ENCODE data around the gene TTC28.
"Not testable (repeated sequence)": the region's sequence is repeated elsewhere in the genome, so short reads cannot be mapped to it uniquely, and the experiment has no call there.

Gene TTC28

DNA sequence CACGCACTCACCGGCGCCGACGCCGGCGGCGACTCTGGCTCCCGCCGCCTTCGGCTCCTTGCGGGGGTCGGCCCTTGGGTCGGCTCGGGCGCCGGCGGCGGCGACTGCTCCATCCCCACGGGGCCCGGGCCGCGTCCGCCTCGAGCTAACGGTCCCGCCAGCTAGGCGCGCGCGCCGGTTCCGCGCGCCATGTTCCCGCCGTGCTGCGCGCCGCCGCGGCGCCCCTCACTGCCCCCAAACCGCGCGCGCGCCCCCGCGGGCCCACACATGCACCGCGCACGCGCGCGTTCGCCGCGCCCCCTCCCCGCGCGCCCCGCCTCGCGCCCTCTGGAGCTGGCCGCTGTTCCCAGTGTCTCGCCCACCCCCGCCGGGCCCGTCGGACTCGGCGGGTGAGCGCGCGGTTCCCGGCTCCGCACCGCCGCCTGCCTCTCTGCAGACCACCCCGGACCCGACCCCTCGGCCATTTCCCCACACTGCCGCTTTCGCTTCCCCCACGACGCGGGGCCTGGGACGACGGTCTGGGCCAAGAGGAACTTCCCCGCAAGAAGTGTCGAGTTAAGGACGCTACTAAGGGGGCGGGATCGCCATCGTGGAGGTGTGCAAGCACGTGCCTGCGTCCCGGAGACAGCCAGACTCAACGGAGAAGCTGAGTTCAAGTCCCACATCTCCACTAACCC lies at the start of gene TTC28:
Gene TTC28, minus strand, starts transcription at position 230 of the 677 bp plus-strand sequence. Its CDS starts 117 bp downstream, at position 113.
- DNase-seq (ENCODE audit: insufficient read length, low spot score) = peak; percentile 30
- FAIRE-seq = not testable (repeated sequence)

DNA sequence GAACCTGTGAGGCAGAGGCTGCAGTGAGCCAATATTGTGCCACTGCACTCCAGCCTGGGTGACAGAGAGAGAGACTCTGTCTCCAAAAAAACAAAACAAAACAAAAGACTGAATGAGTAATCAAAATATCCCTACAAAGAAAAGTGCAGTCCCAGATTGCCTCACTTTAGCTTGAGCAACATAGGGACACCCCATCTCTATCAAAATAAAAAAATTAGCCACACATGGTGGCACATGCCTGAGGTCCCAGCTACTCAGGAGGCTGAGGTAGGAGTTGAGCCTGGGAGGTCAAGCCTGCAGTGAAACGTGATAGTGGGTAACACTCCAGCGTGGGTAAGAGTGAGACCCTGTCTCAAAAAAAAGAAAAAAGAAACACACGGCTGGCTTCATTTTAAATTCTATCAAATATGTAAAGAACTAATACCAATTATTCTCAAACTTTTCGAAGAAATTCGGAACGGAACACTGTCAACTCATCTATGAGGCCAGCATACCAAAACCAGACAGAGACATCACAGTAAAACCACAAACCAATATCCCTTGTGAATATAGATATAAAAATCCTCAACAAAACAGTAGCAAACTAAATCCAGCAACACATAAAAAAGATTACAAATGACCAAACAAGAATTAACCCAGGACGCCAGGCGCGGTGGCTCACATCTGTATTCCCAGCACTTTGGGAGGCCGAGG lies 49.1 kb upstream of the TTC28 start:
- DNase-seq (ENCODE audit: insufficient read length, low spot score) (no peak), FAIRE-seq (no peak)

DNA sequence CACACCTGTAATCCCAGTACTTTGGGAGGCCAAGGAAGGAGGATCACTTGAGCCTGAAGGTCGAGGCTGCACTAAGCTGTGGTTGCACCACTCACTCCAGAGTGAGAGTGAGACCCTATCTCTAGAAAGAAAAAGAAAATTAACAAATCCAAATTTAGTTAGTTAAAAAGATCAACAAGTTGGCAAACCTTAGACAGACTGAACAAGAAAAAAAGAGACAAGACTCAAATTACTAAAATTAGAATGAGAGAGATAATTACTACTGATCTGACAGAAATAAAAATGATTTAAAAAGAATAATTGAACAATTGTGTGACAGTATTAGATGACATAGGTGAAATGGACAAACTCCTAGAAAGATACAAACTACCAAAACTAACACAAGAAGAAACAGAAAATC lies 48.4 kb upstream of the TTC28 start:
- no peak for FAIRE-seq
- DNase-seq (ENCODE audit: insufficient read length, low spot score) = no peak

DNA sequence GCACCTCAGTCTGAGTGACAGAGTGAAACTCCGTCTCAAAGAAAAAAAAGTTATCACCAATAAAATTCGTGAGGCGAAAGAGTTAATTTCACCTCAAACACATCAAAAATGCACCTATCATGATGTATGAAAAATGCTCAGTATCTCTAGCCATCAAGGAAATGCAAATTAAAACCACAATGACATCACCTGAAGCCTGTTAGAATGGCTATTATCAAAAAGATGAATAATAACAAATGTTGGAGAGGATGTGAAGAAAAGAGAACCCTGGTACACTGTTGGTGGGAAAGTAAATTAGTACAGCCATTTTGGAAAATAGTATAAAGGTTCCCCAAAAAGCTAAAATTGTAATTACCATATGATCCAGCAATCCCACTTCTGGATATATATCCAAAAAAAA lies 38.4 kb upstream of the TTC28 start:
- FAIRE-seq (no peak), DNase-seq (ENCODE audit: insufficient read length, low spot score) (no peak)

DNA sequence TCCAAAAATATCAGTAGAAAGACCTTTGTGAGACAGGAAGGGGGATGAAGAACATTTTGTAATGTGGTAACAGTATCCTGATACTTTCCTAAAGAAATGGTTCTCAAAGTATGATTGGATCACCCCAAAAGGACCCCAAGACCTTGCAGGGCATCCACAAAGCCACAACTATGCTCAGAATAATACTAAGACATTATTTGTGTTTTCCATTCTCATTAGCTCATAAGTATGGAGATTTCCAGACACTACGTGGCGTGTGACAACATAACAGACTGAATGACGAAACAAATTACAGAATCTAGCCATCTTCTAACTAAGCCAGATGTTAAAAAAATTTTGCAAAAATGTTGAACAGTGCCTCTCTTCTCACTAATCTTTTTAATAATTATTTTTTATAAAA lies 37.0 kb upstream of the TTC28 start:
- no peak for FAIRE-seq

DNA sequence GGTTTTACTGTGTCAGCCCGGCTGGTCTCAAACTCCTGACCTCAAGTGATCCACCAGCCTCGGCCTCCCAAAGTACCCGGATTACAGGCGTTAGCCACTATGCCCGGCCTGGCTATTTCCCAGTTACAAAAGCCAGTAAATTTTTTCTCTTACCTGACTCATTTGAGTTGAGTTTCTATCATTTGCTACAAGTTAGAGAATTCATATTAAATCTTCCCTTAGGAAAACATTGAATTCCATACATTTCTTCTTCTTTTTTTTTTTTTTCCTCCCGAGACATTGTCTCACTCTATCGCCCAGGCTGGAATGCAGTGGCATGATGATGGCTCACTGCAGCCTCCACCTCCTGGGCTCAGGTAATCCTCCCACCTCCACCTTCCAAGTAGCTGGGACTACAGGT lies 36.0 kb upstream of the TTC28 start:
- DNase-seq (ENCODE audit: insufficient read length, low spot score) = no peak
- FAIRE-seq = no peak

More for the DNA sequence above, 37.0 kb upstream of the TTC28 start:
- DNase-seq (ENCODE audit: insufficient read length, low spot score) = no peak

DNA sequence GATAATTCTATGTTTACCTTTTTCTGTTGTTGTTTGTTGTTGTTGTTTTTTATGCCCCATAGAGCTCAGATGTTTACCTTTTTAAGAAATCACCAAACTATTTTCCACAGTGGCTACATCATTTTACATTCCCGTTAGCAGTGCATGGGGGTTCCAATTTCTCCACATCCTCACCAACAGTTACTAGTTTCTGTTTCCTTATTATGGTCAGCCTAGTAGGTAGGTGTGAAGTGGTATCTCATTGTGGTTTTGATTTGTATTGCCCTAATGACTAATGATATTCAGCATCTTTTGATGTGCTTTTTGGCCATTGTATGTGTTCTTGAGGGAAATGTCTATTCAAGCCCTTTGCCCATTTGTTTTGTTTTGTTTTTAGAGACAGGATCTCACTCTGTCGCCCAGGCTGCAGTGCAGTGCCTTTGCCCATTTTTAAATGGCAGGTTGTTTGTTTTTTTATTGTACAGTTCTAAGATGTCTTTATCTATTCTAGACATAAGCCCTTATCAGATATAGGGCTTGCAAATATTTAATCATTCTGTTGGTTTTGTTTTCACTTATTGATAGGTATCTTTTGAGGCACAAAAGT lies 34.5 kb upstream of the TTC28 start:
- FAIRE-seq (no peak), DNase-seq (ENCODE audit: insufficient read length, low spot score) (no peak)

DNA sequence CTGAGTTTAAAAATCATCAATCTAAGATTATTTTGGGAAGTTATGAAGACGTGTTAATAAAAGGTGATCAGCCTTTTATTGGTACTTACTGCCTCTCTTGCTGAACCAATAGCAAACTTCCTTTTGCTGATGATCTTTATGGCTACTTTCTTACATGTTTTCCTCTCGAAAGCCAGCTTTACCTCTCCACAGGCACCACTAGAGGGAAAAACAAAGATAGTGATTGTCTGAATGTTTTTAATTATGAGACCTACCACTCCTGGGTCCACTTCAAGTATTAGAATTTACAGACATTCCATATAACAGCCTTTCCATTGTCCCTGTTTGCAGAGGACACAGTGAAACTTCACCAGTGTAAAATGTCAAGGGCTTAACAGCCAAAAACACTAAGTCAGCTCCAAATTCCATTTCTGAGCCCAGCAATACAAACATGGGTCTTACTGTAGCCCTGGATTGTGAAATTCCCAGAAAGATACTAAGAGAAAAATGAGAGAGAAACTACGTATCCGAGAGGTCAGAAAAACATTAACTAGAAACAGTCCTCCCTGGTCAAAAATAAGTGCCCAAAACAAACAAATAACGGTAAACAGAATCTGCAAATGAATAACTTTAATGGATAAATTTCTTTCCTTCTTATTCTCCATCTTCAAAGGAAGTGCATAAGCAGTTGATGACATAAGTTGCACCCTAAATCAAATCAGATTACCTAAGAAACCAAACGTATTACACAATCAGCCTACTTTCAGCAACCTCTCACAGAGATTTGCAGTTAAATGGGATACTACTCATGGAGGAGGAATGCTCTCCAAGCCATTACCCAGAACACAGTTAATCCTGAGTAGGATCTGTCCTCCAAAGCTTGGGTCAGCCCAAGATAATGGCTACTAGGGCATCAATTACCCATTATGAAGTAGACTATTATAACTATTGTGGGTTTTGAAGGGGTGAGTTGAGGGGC lies 32.5 kb upstream of the TTC28 start:
- DNase-seq (ENCODE audit: insufficient read length, low spot score) = peak; percentile 64
- FAIRE-seq = no peak

DNA sequence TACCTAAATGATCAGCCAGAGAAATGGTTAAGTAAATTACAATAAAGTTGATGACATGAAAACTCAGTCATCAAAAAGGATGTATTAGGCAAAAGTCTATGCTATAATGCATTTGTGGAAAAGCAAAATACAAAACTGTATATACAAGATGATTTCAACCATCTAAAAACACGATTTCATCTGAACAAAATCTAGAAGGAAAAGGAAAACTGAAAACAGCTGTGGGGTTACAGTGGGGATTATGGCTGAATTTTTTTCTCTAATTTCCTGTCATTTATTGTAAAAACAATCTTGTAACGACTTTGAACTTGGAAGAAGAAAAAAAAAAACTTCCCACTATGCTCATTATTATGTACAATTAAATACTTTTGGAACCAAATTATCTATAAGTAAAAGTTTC lies 31.7 kb upstream of the TTC28 start:
- FAIRE-seq = no peak
- no peak for DNase-seq (ENCODE audit: insufficient read length, low spot score)

DNA sequence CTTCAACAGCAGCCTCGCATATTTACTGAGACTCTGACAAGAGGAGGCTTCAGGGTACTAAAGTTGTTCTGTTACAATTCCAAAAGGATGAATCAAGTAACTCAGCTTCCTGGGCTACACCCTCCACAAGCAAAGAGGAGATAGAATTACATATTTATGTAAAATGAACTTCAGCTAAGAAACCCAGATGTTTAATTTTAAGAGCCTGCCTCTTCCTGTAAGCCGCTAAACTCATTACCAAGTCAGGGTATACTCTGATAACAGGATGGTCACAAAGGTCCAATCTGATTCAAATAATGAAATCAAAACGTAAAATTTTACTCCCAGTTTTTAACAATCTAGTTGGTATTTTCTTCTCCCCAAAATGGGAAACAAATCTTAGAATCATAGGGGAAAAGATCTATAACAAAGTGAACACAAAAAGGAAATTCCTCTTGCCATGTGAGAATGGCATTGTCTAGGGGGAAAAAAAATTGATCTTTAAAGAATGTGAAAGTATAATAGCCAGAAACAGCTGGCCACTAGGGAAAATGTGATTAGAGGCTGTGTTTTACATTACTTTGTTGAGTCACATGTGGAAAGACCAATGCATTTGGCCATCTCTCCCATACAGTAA lies 31.0 kb upstream of the TTC28 start:
- FAIRE-seq (no peak), DNase-seq (ENCODE audit: insufficient read length, low spot score) (peak; percentile 32)

DNA sequence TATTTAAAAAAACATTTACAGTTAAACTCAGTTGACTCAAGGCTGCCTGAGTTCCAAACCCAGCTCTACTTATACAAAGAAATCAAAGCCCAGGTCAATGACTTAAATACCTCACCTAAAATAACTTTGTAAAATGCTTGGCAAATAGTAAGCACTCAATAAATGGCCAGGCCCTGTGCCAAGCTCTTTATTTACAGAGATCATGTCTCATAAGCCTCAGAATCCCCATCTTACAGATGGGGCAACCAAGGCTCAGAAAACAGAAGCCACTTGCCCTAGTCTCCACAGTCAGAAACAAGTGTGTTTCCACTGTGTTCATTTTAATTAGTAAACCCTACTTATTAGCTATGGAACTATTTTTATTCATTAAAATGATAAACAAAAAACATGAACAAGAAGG lies 30.5 kb upstream of the TTC28 start:
- FAIRE-seq = no peak
- no peak for DNase-seq (ENCODE audit: insufficient read length, low spot score)

DNA sequence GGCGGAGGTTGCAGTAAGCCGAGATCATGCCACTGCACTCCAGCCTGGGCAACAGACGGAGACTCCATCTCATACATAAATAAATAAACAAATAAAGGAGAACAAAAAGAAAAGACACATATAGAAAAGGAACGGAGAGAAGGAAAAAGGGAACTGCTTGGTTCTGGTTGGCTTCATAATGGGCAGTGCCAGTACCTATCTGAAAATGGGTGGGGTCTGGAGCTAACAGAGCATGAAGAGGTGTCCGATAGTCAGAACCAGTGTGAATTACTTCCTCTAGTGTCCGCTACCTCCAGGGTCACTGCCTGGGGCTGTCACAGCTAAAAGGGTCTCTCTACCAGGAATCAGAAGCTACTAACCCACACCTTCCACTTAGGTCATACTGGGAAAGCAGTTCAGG lies 27.2 kb upstream of the TTC28 start:
- FAIRE-seq (no peak), DNase-seq (ENCODE audit: insufficient read length, low spot score) (no peak)

DNA sequence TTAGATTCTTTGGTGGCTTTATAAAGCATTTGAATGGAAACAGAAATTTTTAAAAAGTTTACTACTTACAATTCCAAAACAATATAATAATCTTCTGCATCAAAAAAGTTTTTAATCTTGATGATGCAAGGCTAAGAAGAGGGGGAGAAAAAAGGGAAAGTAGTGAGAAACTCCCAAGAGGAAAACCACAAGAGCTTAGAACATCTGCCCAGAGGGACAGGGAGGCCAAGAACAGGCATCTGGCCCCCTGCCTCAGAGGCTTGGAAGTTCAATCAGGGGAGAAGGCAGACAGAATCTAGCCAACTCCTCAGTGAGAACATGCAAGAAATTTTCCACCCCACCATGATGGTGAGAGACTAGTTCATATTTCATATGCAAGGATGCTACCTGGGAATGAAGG lies 23.8 kb upstream of the TTC28 start:
- FAIRE-seq = no peak
- no peak for DNase-seq (ENCODE audit: insufficient read length, low spot score)

DNA sequence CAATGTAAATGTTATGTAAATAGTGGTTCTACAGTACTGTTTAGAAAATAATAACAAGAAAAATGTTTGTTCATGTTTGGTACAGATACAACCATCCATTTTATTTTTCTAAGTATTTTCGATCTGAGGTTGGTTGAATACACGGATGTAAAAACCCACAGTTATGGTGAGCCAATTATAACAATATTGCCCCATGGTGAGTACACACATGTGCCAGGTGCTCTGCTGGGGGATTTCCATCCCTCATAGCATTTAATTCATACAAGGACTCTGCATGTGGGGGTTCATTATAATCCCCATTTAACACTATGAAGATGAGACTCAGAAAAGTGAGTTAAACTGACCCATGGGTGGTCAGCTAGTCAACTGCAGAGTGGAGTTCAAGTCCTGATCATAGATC lies 23.3 kb upstream of the TTC28 start:
- no peak for FAIRE-seq
- DNase-seq (ENCODE audit: insufficient read length, low spot score) = no peak

DNA sequence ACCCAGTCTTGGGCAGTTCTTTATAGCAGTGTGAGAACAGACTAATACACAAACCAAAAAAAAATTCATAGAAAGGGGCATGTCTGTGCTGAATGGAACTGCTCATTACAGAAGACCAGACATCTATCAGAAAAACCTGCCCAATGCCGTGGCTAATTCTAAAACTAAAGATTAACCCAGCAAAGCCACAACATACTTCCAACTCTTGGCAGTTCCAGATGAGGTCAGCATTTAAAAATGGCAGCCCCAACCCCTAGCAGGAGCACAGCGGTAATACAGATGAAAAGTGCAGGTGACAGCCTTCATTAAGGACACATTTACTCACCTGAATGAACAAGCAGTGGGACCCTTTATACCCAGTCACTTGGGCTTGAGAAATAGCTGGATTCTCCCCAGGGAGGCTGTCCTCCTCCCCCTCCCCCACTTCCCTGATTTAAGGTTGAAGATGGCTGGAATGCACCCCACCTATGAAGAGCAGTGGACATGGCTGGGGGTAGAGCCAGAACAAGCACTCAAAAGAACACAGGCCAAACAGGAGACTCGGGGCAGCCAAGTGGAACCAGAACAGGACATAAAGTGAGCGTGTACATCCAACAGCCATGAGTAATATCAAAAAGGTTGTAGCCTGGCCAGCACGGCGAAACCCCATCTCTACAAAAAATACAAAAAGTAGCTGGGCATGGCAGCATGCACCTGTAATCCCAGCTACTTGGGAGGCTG lies 13.6 kb upstream of the TTC28 start:
- DNase-seq (ENCODE audit: insufficient read length, low spot score); FAIRE-seq: not testable (repeated sequence)

DNA sequence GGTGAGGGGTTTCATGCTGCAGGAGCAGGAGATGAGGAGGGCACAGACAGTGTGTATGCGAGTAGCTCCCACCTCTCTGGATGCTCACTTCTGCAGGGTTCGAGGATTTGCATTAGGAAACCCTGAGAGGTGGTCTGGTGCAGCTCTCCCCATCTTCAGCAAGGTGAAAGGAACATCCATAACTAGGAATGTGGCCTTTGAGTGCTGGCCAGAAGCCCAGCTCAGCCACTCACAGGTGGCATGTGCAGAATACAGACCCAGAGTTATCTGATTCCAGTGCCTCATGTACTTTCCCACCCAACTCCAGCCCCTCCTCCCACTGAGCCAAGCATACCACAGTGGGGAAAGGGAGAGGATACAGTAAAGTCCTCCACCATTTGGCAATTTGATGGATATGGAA lies 10.2 kb upstream of the TTC28 start:
- DNase-seq (ENCODE audit: insufficient read length, low spot score); FAIRE-seq: not testable (repeated sequence)

DNA sequence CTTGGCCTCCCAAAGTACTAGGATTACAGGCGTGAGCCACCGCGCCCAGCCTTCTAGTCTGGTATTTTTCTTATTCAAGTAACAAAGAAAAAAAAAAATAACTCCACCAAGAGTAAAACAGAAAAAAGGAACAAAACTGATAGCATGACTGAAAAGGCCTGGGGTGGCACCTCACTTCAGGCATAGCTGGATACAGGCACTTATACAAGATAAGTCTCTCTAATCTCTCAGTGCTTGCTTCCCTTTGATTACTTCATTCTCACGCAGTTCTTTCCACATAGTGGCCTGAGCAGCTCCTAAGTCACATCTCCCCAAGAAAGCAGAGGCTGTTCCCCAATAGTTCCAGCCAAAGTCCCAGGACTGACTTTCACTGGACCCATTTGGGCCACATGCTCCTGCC lies 3.3 kb upstream of the TTC28 start:
- FAIRE-seq; DNase-seq (ENCODE audit: insufficient read length, low spot score): not testable (repeated sequence)

DNA sequence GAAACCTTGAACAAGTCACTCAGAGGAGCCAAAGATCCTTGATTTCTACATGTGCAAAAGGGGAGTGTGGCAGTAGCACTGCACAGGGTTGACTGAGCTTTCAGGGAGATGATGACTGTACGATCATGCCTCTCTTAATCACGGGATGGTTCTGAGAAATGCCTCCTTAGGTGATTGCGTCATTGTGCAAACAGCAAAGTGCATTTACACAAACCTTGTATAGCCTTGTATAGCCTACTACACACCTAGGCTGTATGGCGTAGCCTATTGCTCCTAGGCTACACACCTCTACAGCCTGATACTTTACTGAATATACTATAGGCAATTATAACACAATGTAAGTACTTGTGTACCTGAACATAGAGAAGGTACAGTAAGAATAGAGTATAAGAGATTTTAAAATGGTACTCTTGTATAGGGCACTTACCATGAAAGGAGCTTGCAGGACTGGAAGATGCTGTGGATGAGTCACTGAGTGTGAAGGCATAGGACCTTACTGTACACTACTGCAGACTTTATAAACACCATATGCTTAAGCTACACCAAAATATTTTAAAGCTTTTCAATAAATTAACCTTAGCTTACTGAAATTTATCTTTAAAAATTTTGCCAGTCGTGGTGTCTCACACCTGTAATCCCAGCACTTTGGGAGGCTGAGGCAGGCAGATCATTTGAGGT lies 1.3 kb upstream of the TTC28 start:
- not testable (repeated sequence) for FAIRE-seq; DNase-seq (ENCODE audit: insufficient read length, low spot score)
